HepG2 (cell line): ENCODE results near the gene RAB35. TPM values are rescaled to one million over a fixed set of nuclear protein-coding genes. Genes with fewer than 3 reads are reported as not detected.

ENCODE experiments used
- ADNP ChIP-seq: sonication (generic); formaldehyde crosslinking; IDR thresholded peaks from 2 replicates; pipeline ENCODE4 v1.4.0; 2020; ENCODE audit warnings: missing genetic modification reagents
- ATAD3A ChIP-seq: sonication (generic); formaldehyde crosslinking; IDR thresholded peaks from 2 replicates; pipeline ENCODE4 v1.4.0; 2020; ENCODE audit warnings: missing genetic modification reagents
- ESRRA ChIP-seq: sonication (generic); formaldehyde crosslinking; IDR thresholded peaks from 2 replicates; pipeline ENCODE4 v1.5.1; 2020; ENCODE audit warnings: mild to moderate bottlenecking, low read depth, missing genetic modification reagents
- HDAC2 ChIP-seq: sonication (generic); formaldehyde crosslinking; IDR thresholded peaks from 2 replicates; pipeline ENCODE4 v1.4.0; 2020; ENCODE audit warnings: missing genetic modification reagents
- HOXA5 ChIP-seq: sonication (generic); formaldehyde crosslinking; IDR thresholded peaks from 2 replicates; pipeline ENCODE4 v1.4.0; 2020; ENCODE audit warnings: missing genetic modification reagents
- JUN ChIP-seq: sonication (generic); formaldehyde crosslinking; IDR thresholded peaks from 2 replicates; pipeline ENCODE4 v1.4.0; 2020; ENCODE audit warnings: mild to moderate bottlenecking, missing genetic modification reagents
- NR2F1 ChIP-seq, 2 experiments: fragments of 450-650 bp in 1 of 2; formaldehyde crosslinking in 1 of 2; IDR thresholded peaks; 2 replicates each; pipeline versions ENCODE4 v1.5.0 to v1.6.1; 2016 to 2020; ENCODE audit warnings: mild to moderate bottlenecking in 1 of 2, missing compliant biosample characterization in 1 of 2, missing genetic modification reagents in 1 of 2, moderate library complexity in 1 of 2
- PTBP1 ChIP-seq: fragments of 200-400 bp; formaldehyde crosslinking; IDR thresholded peaks from 2 replicates; pipeline ENCODE4 v1.6.1; 2018; ENCODE audit warnings: low read length, low read depth; ENCODE audit not compliant: poor library complexity, severe bottlenecking
- SOX5 ChIP-seq: IDR thresholded peaks from 2 replicates; pipeline ENCODE4 v1.6.1; 2016; ENCODE audit warnings: borderline replicate concordance
- YEATS2 ChIP-seq: sonication (generic); formaldehyde crosslinking; IDR thresholded peaks from 2 replicates; pipeline ENCODE4 v1.4.0; 2020; ENCODE audit warnings: missing genetic modification reagents, borderline replicate concordance
- ZBTB20 ChIP-seq: sonication (generic); formaldehyde crosslinking; IDR thresholded peaks from 2 replicates; pipeline ENCODE4 v1.8.1; 2023; ENCODE audit warnings: missing genetic modification reagents, low read depth, mild to moderate bottlenecking, borderline replicate concordance
- ZFP1 ChIP-seq: IDR thresholded peaks from 2 replicates; pipeline ENCODE4 v1.6.1; 2016
- ZNF121 ChIP-seq: sonication (generic); formaldehyde crosslinking; IDR thresholded peaks from 2 replicates; pipeline ENCODE4 v1.5.0; 2020; ENCODE audit warnings: mild to moderate bottlenecking, missing genetic modification reagents
- ZNF138 ChIP-seq: sonication (generic); formaldehyde crosslinking; IDR thresholded peaks from 2 replicates; pipeline ENCODE4 v1.5.0; 2020; ENCODE audit warnings: mild to moderate bottlenecking, low read depth, missing genetic modification reagents
- ZNF296 ChIP-seq: sonication (generic); formaldehyde crosslinking; conservative IDR thresholded peaks from 2 replicates; pipeline ENCODE4 v1.5.0; 2020; ENCODE audit warnings: mild to moderate bottlenecking, missing genetic modification reagents
- ZNF567 ChIP-seq: sonication (generic); formaldehyde crosslinking; IDR thresholded peaks from 2 replicates; pipeline ENCODE4 v1.8.1; 2023; ENCODE audit warnings: mild to moderate bottlenecking, missing genetic modification reagents, borderline replicate concordance
- ZNF615 ChIP-seq: sonication (generic); formaldehyde crosslinking; IDR thresholded peaks from 2 replicates; pipeline ENCODE4 v1.5.0; 2020; ENCODE audit warnings: mild to moderate bottlenecking, missing genetic modification reagents, borderline replicate concordance
- ZNF616 ChIP-seq: sonication (generic); formaldehyde crosslinking; IDR thresholded peaks from 2 replicates; pipeline ENCODE4 v1.5.0; 2020; ENCODE audit warnings: low read depth, mild to moderate bottlenecking, missing genetic modification reagents
- ZNF839 ChIP-seq: sonication (generic); formaldehyde crosslinking; IDR thresholded peaks from 2 replicates; pipeline ENCODE4 v1.4.0; 2020; ENCODE audit warnings: missing genetic modification reagents, mild to moderate bottlenecking, borderline replicate concordance
- polyA plus RNA-seq, 8 experiments: library from polyadenylated mRNA; depleted of rRNA in 3 of 8; stranded (reverse) in 7 of 8; unstranded in 1 of 8; fragments of >200 nt; fragmentation: Illumina TruSeq in 4 of 8; extraction: Trizol in 4 of 8; gene quantifications; 2 replicates each; pipeline versions ENCODE4 v1.2.1 to v1.2.3, GENCODE V29; 2011 to 2016; ENCODE audit warnings: low read depth in 4 of 8, missing spikeins in 1 of 8, mixed read lengths in 1 of 8; ENCODE audit not compliant: insufficient read depth in 1 of 8
- total RNA-seq, 5 experiments: library from RNA; depleted of rRNA; stranded (reverse); fragments of >200 nt; fragmentation: Illumina TruSeq; extraction: Trizol; gene quantifications; 2 replicates each; pipeline ENCODE4 v1.2.3, GENCODE V29; 2016; ENCODE audit warnings: low read depth in 1 of 5
- TF ChIP-seq, protein P1 (sequence below): sonication (generic); formaldehyde crosslinking; IDR thresholded peaks from 2 replicates; pipeline ENCODE4 v1.5.1; 2020; ENCODE audit warnings: missing genetic modification reagents, mild to moderate bottlenecking, borderline replicate concordance
- TF ChIP-seq, protein P2 (sequence below), 2 experiments: IDR thresholded peaks; 2 replicates each; pipeline ENCODE4 v1.6.1; 2011 to 2012; ENCODE audit warnings: low read length in 2 of 2, borderline replicate concordance in 1 of 2, low read depth in 1 of 2, mild to moderate bottlenecking in 1 of 2, moderate library complexity in 1 of 2
- TF ChIP-seq, protein P3 (sequence below): sonication (generic); formaldehyde crosslinking; IDR thresholded peaks from 2 replicates; pipeline ENCODE4 v1.4.0; 2020; ENCODE audit warnings: missing genetic modification reagents, borderline replicate concordance
- TF ChIP-seq, protein P4 (sequence below): sonication (generic); formaldehyde crosslinking; IDR thresholded peaks from 2 replicates; pipeline ENCODE4 v1.5.1; 2020; ENCODE audit warnings: missing genetic modification reagents, mild to moderate bottlenecking, borderline replicate concordance

The RAB35 gene
- total and polyA plus RNA-seq, 2 of the 13 experiments (the other 11 are each of a cell fraction or from before 2014, with no cell fraction given) = 25.2 to 29.1 TPM

DNA sequence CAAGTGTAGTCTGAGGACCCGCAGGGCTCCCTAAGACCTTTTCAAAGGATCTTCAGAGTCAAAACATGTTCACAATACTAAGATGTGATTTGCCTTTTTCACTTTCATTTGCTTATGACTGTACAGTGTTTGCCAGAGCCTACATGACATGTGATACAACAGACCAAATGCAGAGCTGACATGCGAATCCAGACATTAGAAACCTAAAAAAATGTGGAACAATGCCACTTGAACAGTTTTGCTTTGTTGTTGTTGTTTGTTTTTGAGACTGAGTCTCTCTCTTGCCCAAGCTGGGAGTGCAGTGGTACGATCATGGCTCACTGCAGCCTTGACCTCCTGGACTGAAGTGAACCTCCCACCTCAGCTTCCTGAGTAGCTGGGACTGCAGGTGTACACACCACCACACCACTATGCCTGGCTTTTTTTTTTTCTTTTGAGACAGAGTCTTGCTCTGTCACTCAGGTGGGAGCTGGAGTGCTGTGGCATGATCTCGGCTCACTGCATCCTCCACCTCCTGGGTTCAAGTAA lies 5.3 kb upstream of the RAB35 start (continued):
- no peak for TF ChIP-seq ZNF567 (CRISPR knock-in tag)
- peak; percentile 73 to 75; a peak in 2 of 4 replicates for TF ChIP-seq NR2F1 (CRISPR knock-in tag; IDR thresholded peaks at IDR 0.05)
- TF ChIP-seq ZFP1 (CRISPR knock-in tag) = no peak
- TF ChIP-seq, protein P1, sequence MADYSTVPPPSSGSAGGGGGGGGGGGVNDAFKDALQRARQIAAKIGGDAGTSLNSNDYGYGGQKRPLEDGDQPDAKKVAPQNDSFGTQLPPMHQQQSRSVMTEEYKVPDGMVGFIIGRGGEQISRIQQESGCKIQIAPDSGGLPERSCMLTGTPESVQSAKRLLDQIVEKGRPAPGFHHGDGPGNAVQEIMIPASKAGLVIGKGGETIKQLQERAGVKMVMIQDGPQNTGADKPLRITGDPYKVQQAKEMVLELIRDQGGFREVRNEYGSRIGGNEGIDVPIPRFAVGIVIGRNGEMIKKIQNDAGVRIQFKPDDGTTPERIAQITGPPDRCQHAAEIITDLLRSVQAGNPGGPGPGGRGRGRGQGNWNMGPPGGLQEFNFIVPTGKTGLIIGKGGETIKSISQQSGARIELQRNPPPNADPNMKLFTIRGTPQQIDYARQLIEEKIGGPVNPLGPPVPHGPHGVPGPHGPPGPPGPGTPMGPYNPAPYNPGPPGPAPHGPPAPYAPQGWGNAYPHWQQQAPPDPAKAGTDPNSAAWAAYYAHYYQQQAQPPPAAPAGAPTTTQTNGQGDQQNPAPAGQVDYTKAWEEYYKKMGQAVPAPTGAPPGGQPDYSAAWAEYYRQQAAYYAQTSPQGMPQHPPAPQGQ (CRISPR knock-in tag) = no peak
- peak; percentile 53; the same call in 1 of the 2 replicates for TF ChIP-seq ESRRA (CRISPR knock-in tag)
- TF ChIP-seq, protein P2, sequence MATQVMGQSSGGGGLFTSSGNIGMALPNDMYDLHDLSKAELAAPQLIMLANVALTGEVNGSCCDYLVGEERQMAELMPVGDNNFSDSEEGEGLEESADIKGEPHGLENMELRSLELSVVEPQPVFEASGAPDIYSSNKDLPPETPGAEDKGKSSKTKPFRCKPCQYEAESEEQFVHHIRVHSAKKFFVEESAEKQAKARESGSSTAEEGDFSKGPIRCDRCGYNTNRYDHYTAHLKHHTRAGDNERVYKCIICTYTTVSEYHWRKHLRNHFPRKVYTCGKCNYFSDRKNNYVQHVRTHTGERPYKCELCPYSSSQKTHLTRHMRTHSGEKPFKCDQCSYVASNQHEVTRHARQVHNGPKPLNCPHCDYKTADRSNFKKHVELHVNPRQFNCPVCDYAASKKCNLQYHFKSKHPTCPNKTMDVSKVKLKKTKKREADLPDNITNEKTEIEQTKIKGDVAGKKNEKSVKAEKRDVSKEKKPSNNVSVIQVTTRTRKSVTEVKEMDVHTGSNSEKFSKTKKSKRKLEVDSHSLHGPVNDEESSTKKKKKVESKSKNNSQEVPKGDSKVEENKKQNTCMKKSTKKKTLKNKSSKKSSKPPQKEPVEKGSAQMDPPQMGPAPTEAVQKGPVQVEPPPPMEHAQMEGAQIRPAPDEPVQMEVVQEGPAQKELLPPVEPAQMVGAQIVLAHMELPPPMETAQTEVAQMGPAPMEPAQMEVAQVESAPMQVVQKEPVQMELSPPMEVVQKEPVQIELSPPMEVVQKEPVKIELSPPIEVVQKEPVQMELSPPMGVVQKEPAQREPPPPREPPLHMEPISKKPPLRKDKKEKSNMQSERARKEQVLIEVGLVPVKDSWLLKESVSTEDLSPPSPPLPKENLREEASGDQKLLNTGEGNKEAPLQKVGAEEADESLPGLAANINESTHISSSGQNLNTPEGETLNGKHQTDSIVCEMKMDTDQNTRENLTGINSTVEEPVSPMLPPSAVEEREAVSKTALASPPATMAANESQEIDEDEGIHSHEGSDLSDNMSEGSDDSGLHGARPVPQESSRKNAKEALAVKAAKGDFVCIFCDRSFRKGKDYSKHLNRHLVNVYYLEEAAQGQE (IDR thresholded peaks at IDR 0.05; ENCODE audit: borderline replicate concordance in 1 of 2, low read depth in 1 of 2, low read length in 2 of 2) = no peak
- TF ChIP-seq ZNF121 (CRISPR knock-in tag) = no peak
- TF ChIP-seq ZNF615 (CRISPR knock-in tag) = no peak
- peak; percentile 97 for TF ChIP-seq SOX5 (CRISPR knock-in tag)
- TF ChIP-seq ZNF296 = no peak
- TF ChIP-seq YEATS2 (CRISPR knock-in tag) = no peak
- no peak for TF ChIP-seq ZNF839 (CRISPR knock-in tag)
- peak; percentile 73 for TF ChIP-seq HDAC2 (CRISPR knock-in tag)
- no peak for TF ChIP-seq ZNF616 (CRISPR knock-in tag)
- TF ChIP-seq ADNP = no peak
- no peak for TF ChIP-seq HOXA5 (CRISPR knock-in tag)
- TF ChIP-seq, protein P3, sequence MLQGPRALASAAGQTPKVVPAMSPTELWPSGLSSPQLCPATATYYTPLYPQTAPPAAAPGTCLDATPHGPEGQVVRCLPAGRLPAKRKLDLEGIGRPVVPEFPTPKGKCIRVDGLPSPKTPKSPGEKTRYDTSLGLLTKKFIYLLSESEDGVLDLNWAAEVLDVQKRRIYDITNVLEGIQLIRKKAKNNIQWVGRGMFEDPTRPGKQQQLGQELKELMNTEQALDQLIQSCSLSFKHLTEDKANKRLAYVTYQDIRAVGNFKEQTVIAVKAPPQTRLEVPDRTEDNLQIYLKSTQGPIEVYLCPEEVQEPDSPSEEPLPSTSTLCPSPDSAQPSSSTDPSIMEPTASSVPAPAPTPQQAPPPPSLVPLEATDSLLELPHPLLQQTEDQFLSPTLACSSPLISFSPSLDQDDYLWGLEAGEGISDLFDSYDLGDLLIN (CRISPR knock-in tag) = no peak
- TF ChIP-seq, protein P4, sequence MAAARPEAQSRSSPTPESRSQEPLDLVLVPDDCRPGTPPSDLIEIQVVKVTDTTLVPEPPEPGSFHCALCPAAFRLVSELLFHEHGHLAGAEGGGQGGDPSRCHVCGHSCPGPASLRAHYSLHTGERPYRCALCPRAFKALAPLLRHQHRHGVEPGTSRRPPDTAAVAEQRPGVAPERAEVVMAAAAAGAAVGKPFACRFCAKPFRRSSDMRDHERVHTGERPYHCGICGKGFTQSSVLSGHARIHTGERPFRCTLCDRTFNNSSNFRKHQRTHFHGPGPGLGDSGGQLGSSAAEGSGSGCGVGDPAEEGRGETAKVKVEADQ (CRISPR knock-in tag) = no peak
- TF ChIP-seq ZNF138 (CRISPR knock-in tag) = no peak
- no peak for TF ChIP-seq ATAD3A (CRISPR knock-in tag)
- TF ChIP-seq PTBP1 = no peak
- no peak for TF ChIP-seq JUN (CRISPR knock-in tag)
- no peak; the same call in 1 of the 2 replicates for TF ChIP-seq ZBTB20 (CRISPR knock-in tag)
